K562 (cell line): Measurements from ENCODE around the gene LCE2D. TPM values are rescaled to one million over a fixed set of nuclear protein-coding genes. Genes with fewer than 3 reads are reported as not detected.

Experiments
- ATAC-seq: fragments of 200-7000 bp; cut with Tn5 transposase; 3 replicates; pipeline ENCODE4 v1.9.1; 2020; ENCODE audit warnings: moderate library complexity
- BruUV-seq: library from RNA; stranded (reverse); fragments of 400-500 nt; replicated peaks from 2 replicates; lab custom pipeline; 2021; lab: Mats Ljungman, UMichigan
- CTCF ChIA-PET: fragments of 300-600 bp; formaldehyde crosslinking; extraction: SDS; loops from one replicate; lab custom pipeline; 2021; ENCODE audit warnings: low intra/inter-chr PET ratio; lab: Yijun Ruan, JAX
- POLR2A ChIA-PET: fragments of 300-600, 350-650 bp; sonication (Branson Sonifier 250); formaldehyde crosslinking; extraction: SDS; loops from one replicate; lab custom pipeline; 2021; ENCODE audit warnings: antibody characterized with exemption, inconsistent platforms; lab: Yijun Ruan, JAX
- DNase-seq, 4 experiments: peaks; one replicate each; pipeline versions ENCODE4 v3.0.0 to v3.0.0-alpha.2; 2011 to 2018; ENCODE audit warnings: low spot score in 3 of 4, mixed read lengths in 3 of 4; ENCODE audit errors: extremely low read depth in 1 of 4
- FAIRE-seq: peaks from 2 replicates; lab custom pipeline; 2011; peaks lifted over from hg19 to GRCh38; lab: Jason Lieb, UNC
- H2AFZ ChIP-seq: 2 replicates; pipeline ENCODE4 v1.6.0; 2011; ENCODE audit warnings: low read depth, low read length, control low read depth, inconsistent platforms
- H3K27ac ChIP-seq: fragments of 200-600 bp; 3 replicates; pipeline ENCODE4 v1.8.0; 2011; ENCODE audit warnings: low read depth, mild to moderate bottlenecking, control low read depth, inconsistent platforms, low read length, moderate library complexity, mixed read lengths; ENCODE audit errors: extremely low read depth
- H3K27me3 ChIP-seq, 2 experiments: fragments of 300-600 bp in 1 of 2; 2 replicates in 1 of 2; 3 replicates in 1 of 2; pipeline versions ENCODE4 v1.6.0 to v1.8.0; 2011; ENCODE audit warnings: inconsistent platforms in 2 of 2, low read length in 2 of 2, mild to moderate bottlenecking in 1 of 2, mixed read lengths in 1 of 2, moderate library complexity in 1 of 2; ENCODE audit not compliant: control insufficient read depth in 2 of 2, insufficient read depth in 2 of 2
- H3K36me3 ChIP-seq: fragments of 300-600 bp; 3 replicates; pipeline ENCODE4 v1.8.0; 2011; ENCODE audit warnings: mild to moderate bottlenecking, low read length, inconsistent platforms; ENCODE audit not compliant: control insufficient read depth, insufficient read depth
- H3K4me1 ChIP-seq, 2 experiments: fragments of 200-600 bp in 1 of 2; replicated peaks in 1 of 2; 2 replicates in 1 of 2; 3 replicates in 1 of 2; pipeline versions ENCODE4 v1.5.1 to v1.8.0; 2011; ENCODE audit warnings: inconsistent platforms in 2 of 2, low read length in 2 of 2, mild to moderate bottlenecking in 1 of 2, mixed read lengths in 1 of 2, moderate library complexity in 1 of 2; ENCODE audit not compliant: control insufficient read depth in 2 of 2, insufficient read depth in 2 of 2
- H3K4me2 ChIP-seq: 2 replicates; pipeline ENCODE4 v1.6.1; 2011; ENCODE audit warnings: low read length, control low read depth, inconsistent platforms, mixed read lengths; ENCODE audit not compliant: insufficient read depth
- H3K4me3 ChIP-seq: fragments of 200-600 bp; sonication (generic), shearing (Covaris generic); 2 replicates; pipeline ENCODE4 v1.5.1; 2016; ENCODE audit warnings: control low read depth, inconsistent platforms
- H3K79me2 ChIP-seq: fragments of 200-600 bp; 3 replicates; pipeline ENCODE4 v1.8.0; 2011; ENCODE audit warnings: low read length, inconsistent platforms; ENCODE audit not compliant: control insufficient read depth, insufficient read depth
- H3K9ac ChIP-seq, 2 experiments: 2 replicates each; pipeline versions ENCODE4 v1.6.0 to v1.6.1; 2011; ENCODE audit warnings: low read depth in 2 of 2, low read length in 2 of 2, control low read depth in 1 of 2, inconsistent platforms in 1 of 2, mild to moderate bottlenecking in 1 of 2, mixed read lengths in 1 of 2; ENCODE audit not compliant: insufficient read depth in 1 of 2
- H3K9me1 ChIP-seq: one replicate; pipeline ENCODE4 v1.6.0; 2011; ENCODE audit warnings: inconsistent platforms, mild to moderate bottlenecking, low read length, moderate library complexity; ENCODE audit not compliant: control insufficient read depth, insufficient read depth
- H3K9me3 ChIP-seq: replicated peaks from 2 replicates; pipeline ENCODE4 v1.5.1; 2011; ENCODE audit warnings: low read depth, low read length, inconsistent platforms; ENCODE audit not compliant: control insufficient read depth, insufficient read depth
- H4K20me1 ChIP-seq: replicated peaks from 2 replicates; pipeline ENCODE4 v1.6.1; 2011; ENCODE audit warnings: low read length, inconsistent platforms, mixed read lengths; ENCODE audit not compliant: control insufficient read depth, insufficient read depth
- ARID3A ChIP-seq: IDR thresholded peaks from 2 replicates; pipeline ENCODE4 v1.6.1; 2012; ENCODE audit warnings: low read depth, low read length, improper control_type of control experiment, borderline replicate concordance
- PURB ChIP-seq: sonication (generic); formaldehyde crosslinking; IDR thresholded peaks from 2 replicates; pipeline ENCODE4 v1.9.0; 2021; ENCODE audit warnings: low read depth, mild to moderate bottlenecking, missing genetic modification reagents
- RFX7 ChIP-seq: fragments of 250-450 bp; sonication (Bioruptor Pico); IDR thresholded peaks from 2 replicates; pipeline ENCODE4 v1.5.1; 2021; ENCODE audit warnings: mild to moderate bottlenecking
- ZKSCAN8 ChIP-seq: fragments of 200-800 bp; sonication (Bioruptor generic); IDR thresholded peaks from 2 replicates; pipeline ENCODE4 v1.6.1; 2016; ENCODE audit warnings: missing genetic modification characterization, missing compliant biosample characterization
- ZMIZ1 ChIP-seq, 2 experiments: fragments of 150-350 bp in 1 of 2; IDR thresholded peaks; 2 replicates each; pipeline ENCODE4 v1.6.1; 2012 to 2016; ENCODE audit warnings: low read depth in 2 of 2, low read length in 2 of 2, mild to moderate bottlenecking in 1 of 2, moderate library complexity in 1 of 2
- WGBS: fragments of 100-300 bp; shearing (Covaris generic); methylation state at CpG from one replicate; pipeline ENCODE4 v1.1.6; 2016; ENCODE audit warnings: low coverage, mixed read lengths; ENCODE audit not compliant: insufficient coverage; ENCODE audit errors: missing lambda C conversion rate; 5-methylcytosine and 5-hydroxymethylcytosine counted together
- in situ Hi-C: fragments of 300-500 bp; cut with MboI; formaldehyde crosslinking; loops from 4 replicates; pipeline ENCODE4 v1.15.0; 2018; ENCODE audit warnings: inconsistent platforms, mixed read lengths
- intact Hi-C: fragments of 100-400 bp; cut with micrococcal nuclease; formaldehyde crosslinking; loops from 2 replicates; pipeline ENCODE4 v1.14.2; 2022
- polyA plus RNA-seq, 8 experiments: library from polyadenylated mRNA; depleted of rRNA in 4 of 8; stranded (reverse) in 5 of 8; unstranded in 3 of 8; fragments of >200 nt; fragmentation: Nextera tagmentation in 2 of 8; fragmentation: Illumina TruSeq in 1 of 8; extraction: Ambion mirVana in 2 of 8; extraction: Trizol in 1 of 8; gene quantifications; 2 replicates each; pipeline versions ENCODE4 v1.2.1 to v1.2.3, GENCODE V29; 2011 to 2014; ENCODE audit warnings: inconsistent platforms in 1 of 8, missing spikeins in 1 of 8
- total RNA-seq, 7 experiments: library from RNA; depleted of rRNA in 6 of 7; stranded (reverse); fragments of >200 nt in 6 of 7; fragmentation: Illumina TruSeq in 2 of 7; extraction: Trizol in 2 of 7; gene quantifications; 2 replicates each; pipeline versions ENCODE4 v1.2.1 to v1.2.3, GENCODE V29; 2011 to 2021; ENCODE audit warnings: low replicate concordance in 1 of 7

LCE2D gene
- total and polyA plus RNA-seq, 9 of the 15 experiments (the other 6 are each of a cell fraction or from before 2014, with no cell fraction given) = not detected

DNA sequence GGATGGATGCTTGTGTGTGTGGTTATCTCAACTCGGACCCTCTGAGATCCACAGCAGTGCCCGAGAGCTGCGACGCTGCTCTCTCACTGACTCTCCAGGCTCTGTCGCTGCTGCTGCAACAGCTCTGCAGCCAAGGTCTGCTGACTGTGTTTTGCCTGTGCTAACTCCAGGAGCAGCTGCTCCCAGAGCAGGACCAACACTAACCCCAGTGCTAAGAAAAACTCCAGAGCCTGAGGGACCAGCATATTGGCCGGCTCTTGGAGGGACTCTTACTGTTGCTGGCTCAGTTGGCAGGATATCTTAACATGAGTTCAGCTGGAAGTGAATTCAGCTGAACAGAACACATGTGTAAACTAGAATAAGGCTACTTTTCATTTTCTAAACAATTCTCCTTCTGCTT lies 16.3 kb downstream of the LCE2D start (continued):
- TF ChIP-seq ARID3A (no peak), ZMIZ1 (IDR thresholded peaks at IDR 0.05; ENCODE audit: low read depth in 2 of 2, low read length in 2 of 2) (no peak), PURB (CRISPR knock-in tag) (no peak), ZKSCAN8 (no peak)

- Histone ChIP-seq H3K4me3 (no peak overlapping the region), H3K79me2 (no peaks in the 10 kb centered on the region), H3K9me1 (no peaks in the 10 kb centered on the region), H3K36me3 (no peaks in the 10 kb centered on the region), H2AFZ (no peak overlapping the region), H3K9me3 (no peaks in the 10 kb centered on the region), H3K27ac (no peak overlapping the region), H3K27me3 (no peaks in the 10 kb centered on the region), H3K4me2 (no peak overlapping the region), H4K20me1 (no peaks in the 10 kb centered on the region), H3K9ac (no peak overlapping the region), H3K4me1 (no peaks in the 10 kb centered on the region)
- in situ Hi-C loops (no loop called here), intact Hi-C loops (no loop called here)
- POLR2A ChIA-PET = no interaction called here
- FAIRE-seq (no peak), ATAC-seq (no peak), DNase-seq (no peak)
- BruUV-seq = no TSS peak
- CTCF ChIA-PET = no interaction called here
- no peak for TF ChIP-seq RFX7
- 0% methylated on average over 2 of the region's 2 CpGs for whole genome bisulfite sequencing
Observed at GRCh38 chr1:152681616-152682015, 18.4 kb downstream of the LCE2D start.
